ENCODE measurements around the gene GARRE1.
"Not testable (repeated sequence)": the region's sequence is repeated elsewhere in the genome, so short reads cannot be mapped to it uniquely, and the experiment has no call there.

The GARRE1 gene

DNA sequence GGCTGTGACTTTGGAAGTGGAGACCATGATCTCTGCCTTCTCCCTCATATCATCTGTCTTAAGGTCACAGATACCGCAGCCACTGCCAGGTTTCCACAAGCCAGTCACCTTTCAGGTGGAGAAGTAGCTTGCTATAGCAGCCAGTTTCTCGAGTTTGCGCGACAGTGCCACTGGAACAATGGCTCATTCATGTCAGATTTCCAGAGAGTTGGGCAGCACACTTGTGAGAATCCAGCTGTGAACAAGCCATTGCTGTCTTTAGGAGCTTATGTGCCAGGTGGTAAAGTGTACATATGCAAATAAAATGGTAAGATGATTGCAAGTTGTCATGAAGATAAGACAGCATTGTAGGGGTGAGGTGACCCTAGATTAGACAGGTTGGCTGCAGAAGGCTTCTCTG is 22.3 kb downstream of the GARRE1 start:
- H3K9me3 ChIP-seq (ENCODE audit: insufficient read depth, low read length, severe bottlenecking): no peaks in the 10 kb centered on the region
- H3K27me3 ChIP-seq (ENCODE audit: insufficient read depth, low read length, poor library complexity): no peaks in the 10 kb centered on the region
- no peak overlapping the region for H3K9ac ChIP-seq (ENCODE audit: low read depth, low read length)
- no peak for ATAC-seq (ENCODE audit: insufficient read depth, low read depth)
- H2AFZ ChIP-seq (ENCODE audit: low read depth, low read length): no peak overlapping the region
- H3K79me2 ChIP-seq (ENCODE audit: insufficient read depth, low read length): no peaks in the 10 kb centered on the region
- H4K20me1 ChIP-seq (ENCODE audit: insufficient read depth, low read length): peaks cover 11% of the 10 kb centered on the region; the same call in 1 of the 2 replicates
- H3K4me2 ChIP-seq (ENCODE audit: insufficient read depth, low read length): no peak overlapping the region
- no peak overlapping the region for H3K27ac ChIP-seq (ENCODE audit: low read length)
- TF ChIP-seq CTCF (IDR thresholded peaks at IDR 0.05; ENCODE audit: borderline replicate concordance, extremely low read depth, low read length, poor library complexity, severe bottlenecking) (no peak), EZH2 (IDR thresholded peaks at IDR 0.05; ENCODE audit: borderline replicate concordance, low read depth, low read length, severe bottlenecking) (no peak)
- DNase-seq: no peak
- no peak overlapping the region for H3K4me3 ChIP-seq (ENCODE audit: low read depth in 1 of 2, low read length in 2 of 2)
- H3K4me1 ChIP-seq (ENCODE audit: insufficient read depth, low read length): no peaks in the 10 kb centered on the region
- no peaks in the 10 kb centered on the region for H3K36me3 ChIP-seq (ENCODE audit: insufficient read depth, low read length)

GRCh38 chr19:34277244-34277643 is 22.9 kb downstream of the GARRE1 start:
- H3K27ac ChIP-seq (ENCODE audit: low read length): no peak overlapping the region
- no peaks in the 10 kb centered on the region for H3K9me3 ChIP-seq (ENCODE audit: insufficient read depth, low read length, severe bottlenecking)
- no peak for DNase-seq
- no peaks in the 10 kb centered on the region for H3K4me1 ChIP-seq (ENCODE audit: insufficient read depth, low read length)
- TF ChIP-seq EZH2 (IDR thresholded peaks at IDR 0.05; ENCODE audit: borderline replicate concordance, low read depth, low read length, severe bottlenecking) (no peak), CTCF (IDR thresholded peaks at IDR 0.05; ENCODE audit: borderline replicate concordance, extremely low read depth, low read length, poor library complexity, severe bottlenecking) (no peak)
- no peak for ATAC-seq (ENCODE audit: insufficient read depth, low read depth)
- H3K27me3 ChIP-seq (ENCODE audit: insufficient read depth, low read length, poor library complexity): no peaks in the 10 kb centered on the region
- H3K79me2 ChIP-seq (ENCODE audit: insufficient read depth, low read length): no peaks in the 10 kb centered on the region
- H3K4me2 ChIP-seq (ENCODE audit: insufficient read depth, low read length): no peak overlapping the region
- no peak overlapping the region for H2AFZ ChIP-seq (ENCODE audit: low read depth, low read length)
- peaks cover 11% of the 10 kb centered on the region; the same call in 1 of the 2 replicates for H4K20me1 ChIP-seq (ENCODE audit: insufficient read depth, low read length)
- no peaks in the 10 kb centered on the region for H3K36me3 ChIP-seq (ENCODE audit: insufficient read depth, low read length)
- no peak overlapping the region for H3K4me3 ChIP-seq (ENCODE audit: low read depth in 1 of 2, low read length in 2 of 2)
- no peak overlapping the region for H3K9ac ChIP-seq (ENCODE audit: low read depth, low read length)

DNA sequence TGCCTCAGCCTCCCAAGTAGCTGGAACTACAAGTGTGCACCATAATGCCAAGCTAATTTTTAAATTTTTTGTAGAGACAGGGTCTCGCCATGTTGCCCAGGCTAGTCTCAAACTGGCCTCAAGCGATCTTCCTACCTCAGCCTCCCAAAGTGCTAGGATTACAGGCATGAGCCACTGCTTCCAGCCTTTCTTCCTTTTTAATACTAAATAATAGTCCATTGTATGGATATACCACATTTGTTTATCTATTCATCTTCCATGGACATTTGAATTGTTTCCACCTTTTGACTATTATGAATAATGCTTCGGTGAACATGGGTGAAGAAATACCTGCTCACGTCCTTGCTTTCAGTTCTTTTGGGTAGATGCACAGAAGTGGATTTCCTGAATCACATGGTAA is 24.4 kb downstream of the GARRE1 start:
- Histone ChIP-seq H3K4me3 (ENCODE audit: low read depth in 1 of 2, low read length in 2 of 2) (no peak overlapping the region), H3K27ac (ENCODE audit: low read length) (no peak overlapping the region), H3K9me3 (ENCODE audit: insufficient read depth, low read length, severe bottlenecking) (no peaks in the 10 kb centered on the region), H3K4me1 (ENCODE audit: insufficient read depth, low read length) (no peaks in the 10 kb centered on the region), H3K9ac (ENCODE audit: low read depth, low read length) (no peak overlapping the region), H2AFZ (ENCODE audit: low read depth, low read length) (no peak overlapping the region), H3K27me3 (ENCODE audit: insufficient read depth, low read length, poor library complexity) (no peaks in the 10 kb centered on the region), H3K4me2 (ENCODE audit: insufficient read depth, low read length) (no peak overlapping the region), H3K79me2 (ENCODE audit: insufficient read depth, low read length) (no peaks in the 10 kb centered on the region), H4K20me1 (ENCODE audit: insufficient read depth, low read length) (peaks cover 12% of the 10 kb centered on the region; the same call in 1 of the 2 replicates), H3K36me3 (ENCODE audit: insufficient read depth, low read length) (no peaks in the 10 kb centered on the region)
- DNase-seq: no peak
- no peak for ATAC-seq (ENCODE audit: insufficient read depth, low read depth)
- TF ChIP-seq EZH2 (IDR thresholded peaks at IDR 0.05; ENCODE audit: borderline replicate concordance, low read depth, low read length, severe bottlenecking): no peak
- no peak for TF ChIP-seq CTCF (IDR thresholded peaks at IDR 0.05; ENCODE audit: borderline replicate concordance, extremely low read depth, low read length, poor library complexity, severe bottlenecking)

DNA sequence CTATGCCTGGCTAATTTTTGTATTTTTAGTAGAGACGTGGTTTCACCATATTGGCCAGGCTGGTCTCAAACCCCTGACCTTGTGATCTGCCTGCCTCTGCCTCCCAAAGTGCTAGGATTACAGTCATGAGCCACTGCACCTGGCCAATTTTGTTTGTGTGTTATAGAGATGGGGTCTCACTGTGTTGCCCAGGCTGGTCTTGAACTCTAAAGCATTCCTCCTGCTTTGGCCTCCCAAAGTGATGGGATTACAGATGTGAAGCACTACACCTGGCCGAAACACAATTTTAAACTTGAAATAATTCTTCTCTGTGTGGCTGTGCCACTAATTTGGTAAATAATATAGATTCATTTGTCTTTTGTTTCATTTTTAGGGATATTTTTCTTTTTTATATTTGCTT is 27.1 kb downstream of the GARRE1 start:
- not testable (repeated sequence) for H3K79me2 ChIP-seq (ENCODE audit: insufficient read depth, low read length); H3K27ac ChIP-seq (ENCODE audit: low read length)

More for the DNA sequence above, 27.1 kb downstream of the GARRE1 start:
- not testable (repeated sequence) for H3K4me3 ChIP-seq (ENCODE audit: low read depth in 1 of 2, low read length in 2 of 2); H3K36me3 ChIP-seq (ENCODE audit: insufficient read depth, low read length); H3K9me3 ChIP-seq (ENCODE audit: insufficient read depth, low read length, severe bottlenecking); H3K9ac ChIP-seq (ENCODE audit: low read depth, low read length); ATAC-seq (ENCODE audit: insufficient read depth, low read depth); H3K27me3 ChIP-seq (ENCODE audit: insufficient read depth, low read length, poor library complexity); H2AFZ ChIP-seq (ENCODE audit: low read depth, low read length); H3K4me2 ChIP-seq (ENCODE audit: insufficient read depth, low read length); DNase-seq; H3K4me1 ChIP-seq (ENCODE audit: insufficient read depth, low read length)
- H4K20me1 ChIP-seq (ENCODE audit: insufficient read depth, low read length): peaks cover 11% of the 10 kb centered on the region; the same call in 1 of the 2 replicates
